Ectodermal cell (in vitro differentiated cells): ENCODE measurements around the gene LMX1A.

ENCODE experiments used
- H3K27ac ChIP-seq: 2 replicates; pipeline ENCODE4 v1.7.0; 2013; ENCODE audit warnings: mild to moderate bottlenecking, low read depth, low read length; ENCODE audit not compliant: insufficient read depth, poor library complexity, severe bottlenecking
- H3K27me3 ChIP-seq: 2 replicates; pipeline ENCODE4 v1.7.0; 2013; ENCODE audit warnings: mild to moderate bottlenecking, low read length; ENCODE audit not compliant: insufficient read depth, control insufficient read depth, poor library complexity, severe bottlenecking
- H3K36me3 ChIP-seq: one replicate; pipeline ENCODE4 v1.7.0; 2013; ENCODE audit warnings: low read length; ENCODE audit not compliant: control insufficient read depth, insufficient read depth
- H3K4me1 ChIP-seq: one replicate; pipeline ENCODE4 v1.7.0; 2013; ENCODE audit warnings: low read length; ENCODE audit not compliant: control insufficient read depth, insufficient read depth
- H3K4me3 ChIP-seq: 2 replicates; pipeline ENCODE4 v1.7.0; 2013; ENCODE audit warnings: low read depth, low read length, control low read depth; ENCODE audit not compliant: insufficient read depth
- H3K9me3 ChIP-seq: 2 replicates; pipeline ENCODE4 v1.7.0; 2013; ENCODE audit warnings: mild to moderate bottlenecking, low read length, moderate library complexity; ENCODE audit not compliant: control insufficient read depth
- WGBS, 2 experiments: methylation state at CpG; one replicate each; pipeline ENCODE4 v1.1.7; 2013; ENCODE audit warnings: missing lambda C conversion rate in 2 of 2; 5-methylcytosine and 5-hydroxymethylcytosine counted together

Gene LMX1A

GRCh38 chr1:165350840-165351239, 5.7 kb downstream of the LMX1A start:
- peaks cover 37% of the 10 kb centered on the region for H3K4me1 ChIP-seq
- peak overlapping the region; percentile 21 for H3K4me3 ChIP-seq
- H3K27ac ChIP-seq = peak overlapping the region; percentile 64
- H3K36me3 ChIP-seq = no peaks in the 10 kb centered on the region
- H3K9me3 ChIP-seq = no peaks in the 10 kb centered on the region
- WGBS, 2 experiments = 0% methylated on average over 3 of the region's 3 CpGs
- peaks cover 51% of the 10 kb centered on the region for H3K27me3 ChIP-seq

- H3K27me3 ChIP-seq = no peaks in the 10 kb centered on the region
- peak overlapping the region; percentile 87 for H3K27ac ChIP-seq
- 69 to 74% methylated on average over 6 to 7 of the region's 7 CpGs for WGBS, 2 experiments
- no peak overlapping the region for H3K4me3 ChIP-seq
- H3K4me1 ChIP-seq = peaks cover 56% of the 10 kb centered on the region
- peaks cover 4% of the 10 kb centered on the region for H3K36me3 ChIP-seq
- no peaks in the 10 kb centered on the region for H3K9me3 ChIP-seq
Measured at GRCh38 chr1:165345502-165345901, 11.0 kb downstream of the LMX1A start.

- Histone ChIP-seq H3K36me3 (peaks cover 4% of the 10 kb centered on the region), H3K9me3 (no peaks in the 10 kb centered on the region), H3K27ac (peak overlapping the region; percentile 87), H3K4me1 (peaks cover 55% of the 10 kb centered on the region), H3K27me3 (no peaks in the 10 kb centered on the region), H3K4me3 (no peak overlapping the region)
- 14 to 17% methylated on average over 3 of the region's 3 CpGs for WGBS, 2 experiments
Measured at GRCh38 chr1:165344736-165345135, 11.8 kb downstream of the LMX1A start.

- WGBS, 2 experiments = 6 to 13% methylated on average over 2 of the region's 2 CpGs
- peaks cover 51% of the 10 kb centered on the region for H3K4me1 ChIP-seq
- no peaks in the 10 kb centered on the region for H3K9me3 ChIP-seq
- no peak overlapping the region for H3K4me3 ChIP-seq
- H3K36me3 ChIP-seq = peaks cover 4% of the 10 kb centered on the region
- no peaks in the 10 kb centered on the region for H3K27me3 ChIP-seq
- peak overlapping the region; percentile 87 for H3K27ac ChIP-seq
Measured at GRCh38 chr1:165344198-165344597, 12.3 kb downstream of the LMX1A start.

- 97 to 98% methylated on average over 2 of the region's 2 CpGs for WGBS, 2 experiments
- Histone ChIP-seq H3K4me3 (no peak overlapping the region), H3K27me3 (no peaks in the 10 kb centered on the region), H3K4me1 (peaks cover 48% of the 10 kb centered on the region), H3K9me3 (no peaks in the 10 kb centered on the region), H3K27ac (no peak overlapping the region), H3K36me3 (peaks cover 4% of the 10 kb centered on the region)
Measured at GRCh38 chr1:165342587-165342986, 13.9 kb downstream of the LMX1A start.

- 93 to 98% methylated on average over 2 of the region's 2 CpGs for WGBS, 2 experiments
- H3K9me3 ChIP-seq = no peaks in the 10 kb centered on the region
- H3K27ac ChIP-seq = no peak overlapping the region
- H3K27me3 ChIP-seq = no peaks in the 10 kb centered on the region
- no peak overlapping the region for H3K4me3 ChIP-seq
- peaks cover 46% of the 10 kb centered on the region for H3K4me1 ChIP-seq
- H3K36me3 ChIP-seq = peaks cover 4% of the 10 kb centered on the region
Measured at GRCh38 chr1:165342168-165342567, 14.3 kb downstream of the LMX1A start.

GRCh38 chr1:165339164-165339563, 17.4 kb downstream of the LMX1A start:
- no peaks in the 10 kb centered on the region for H3K27me3 ChIP-seq
- H3K36me3 ChIP-seq = peaks cover 4% of the 10 kb centered on the region
- peaks cover 19% of the 10 kb centered on the region for H3K4me1 ChIP-seq
- H3K4me3 ChIP-seq = no peak overlapping the region
- WGBS, 2 experiments = 95 to 96% methylated on average over 5 of the region's 5 CpGs
- no peak overlapping the region for H3K27ac ChIP-seq
- no peaks in the 10 kb centered on the region for H3K9me3 ChIP-seq

GRCh38 chr1:165330483-165330882, 26.0 kb downstream of the LMX1A start:
- Histone ChIP-seq H3K4me1 (peaks cover 10% of the 10 kb centered on the region), H3K4me3 (no peak overlapping the region), H3K27me3 (no peaks in the 10 kb centered on the region), H3K27ac (no peak overlapping the region), H3K36me3 (no peaks in the 10 kb centered on the region), H3K9me3 (no peaks in the 10 kb centered on the region)
- 50 to 64% methylated on average over 2 to 3 of the region's 3 CpGs for WGBS, 2 experiments

GRCh38 chr1:165329104-165329503, 27.4 kb downstream of the LMX1A start:
- peaks cover 12% of the 10 kb centered on the region for H3K4me1 ChIP-seq
- H3K27me3 ChIP-seq = no peaks in the 10 kb centered on the region
- no peak overlapping the region for H3K4me3 ChIP-seq
- no peaks in the 10 kb centered on the region for H3K9me3 ChIP-seq
- no peaks in the 10 kb centered on the region for H3K36me3 ChIP-seq
- WGBS, 2 experiments = 86 to 90% methylated on average over 5 of the region's 5 CpGs
- no peak overlapping the region for H3K27ac ChIP-seq

GRCh38 chr1:165328136-165328535, 28.4 kb downstream of the LMX1A start:
- WGBS, 2 experiments = 80 to 81% methylated on average over 3 of the region's 3 CpGs
- Histone ChIP-seq H3K4me3 (no peak overlapping the region), H3K9me3 (no peaks in the 10 kb centered on the region), H3K27me3 (no peaks in the 10 kb centered on the region), H3K36me3 (no peaks in the 10 kb centered on the region), H3K4me1 (peaks cover 12% of the 10 kb centered on the region), H3K27ac (no peak overlapping the region)

GRCh38 chr1:165327538-165327937, 29.0 kb downstream of the LMX1A start:
- no peak overlapping the region for H3K27ac ChIP-seq
- H3K4me3 ChIP-seq = no peak overlapping the region
- H3K36me3 ChIP-seq = peaks cover under 1% of the 10 kb centered on the region
- WGBS, 2 experiments = 85 to 86% methylated on average over 2 of the region's 2 CpGs
- no peaks in the 10 kb centered on the region for H3K27me3 ChIP-seq
- peaks cover 12% of the 10 kb centered on the region for H3K4me1 ChIP-seq
- no peaks in the 10 kb centered on the region for H3K9me3 ChIP-seq
